ENCODE data around the gene ERCC3. TPM values are rescaled to one million over a fixed set of nuclear protein-coding genes. Genes with fewer than 3 reads are reported as not detected.

The ERCC3 gene
- total RNA-seq (10 to 100 TPM; 43.4 to 71.5 (median 56.8) TPM), polyA plus RNA-seq (10 to 100 TPM; 15.9 to 36.5 TPM), total RNA-seq (80.5 reads per million, percentile 80 among the genes with 10 or more reads in this experiment)

DNA sequence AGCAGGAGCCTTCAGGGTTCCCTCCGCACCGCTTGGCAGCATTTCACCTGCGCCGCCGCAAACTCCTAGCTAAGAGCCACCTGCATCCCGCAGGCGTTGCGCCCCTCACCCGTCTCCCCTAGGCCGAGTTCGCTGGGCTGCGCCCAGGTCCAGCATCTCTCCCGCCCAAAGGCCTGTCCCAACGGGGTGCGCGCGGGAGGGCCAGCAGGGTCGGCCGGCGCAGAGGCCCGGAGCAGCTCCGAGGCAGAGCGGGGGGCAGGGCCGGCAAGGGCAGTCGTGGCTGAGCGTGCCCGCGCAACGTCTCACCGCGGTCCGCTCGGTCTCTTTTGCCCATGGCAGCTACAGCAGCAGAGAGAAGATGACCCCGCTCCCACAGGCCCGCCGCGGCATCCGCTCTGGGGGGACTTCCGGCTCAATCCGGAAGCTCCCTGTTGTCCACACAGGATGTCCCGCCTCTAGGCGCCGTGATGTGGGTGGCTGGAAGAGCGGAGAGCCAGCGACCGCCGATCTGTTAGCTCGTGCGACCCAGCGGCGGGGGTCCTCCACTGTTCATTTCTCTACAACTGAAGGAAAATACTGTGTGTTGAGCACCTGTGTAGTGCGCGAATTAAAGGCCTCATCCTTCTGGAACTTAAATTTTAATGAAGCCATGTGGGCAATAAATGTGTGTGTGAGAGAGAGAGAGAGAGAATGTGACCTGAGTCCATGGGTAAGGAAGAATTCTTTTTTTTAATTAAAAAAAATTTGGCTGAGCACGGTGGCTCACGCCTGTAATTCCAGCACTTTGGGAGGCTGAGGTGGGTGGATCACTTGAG, at the start of gene ERCC3:
ERCC3 (minus strand) TSS at position 397 of the 815 bp plus-strand sequence; CDS start at position 334, 63 bp downstream.
- peak within 1 kb of the TSS; percentile 87 for H3K4me3 ChIP-seq (ENCODE audit: low read length)
- peaks cover 8 to 12% of the 10 kb centered on the region in 2 donors for H3K4me1 ChIP-seq (ENCODE audit: control insufficient read depth in 2 of 2, insufficient read depth in 2 of 2, low read length in 2 of 2)
- peaks cover 0 to 1% (median 0%) of the 10 kb centered on the region in 11 donors for H3K9me3 Mint-ChIP-seq
- peak within 1 kb of the TSS; percentile 86 for H3K27ac ChIP-seq (ENCODE audit: low read depth, low read length)
- POLR2A ChIA-PET = interaction anchor here (0.9 to 1.6 kb wide), 12 partner anchors 8 to 797 kb away, joined by 3 to 6 read pairs (median 3); partner anchors contain the start of gene UGGT1
- ATAC-seq = peak; percentile 93
- H3K27me3 ChIP-seq (ENCODE audit: control insufficient read depth in 2 of 2, insufficient read depth in 2 of 2, low read length in 2 of 2) = no peaks in the 10 kb centered on the region
- peak within 1 kb of the TSS; percentile 92 to 99 (median 98) for H3K4me3 Mint-ChIP-seq
- CTCF ChIA-PET = interaction anchor here (1.4 kb wide), 1 partner anchor 94 kb away, joined by 3 read pairs; no protein-coding TSS in a partner anchor
- H3K36me3 Mint-ChIP-seq = peaks cover 5 to 28% (median 12%) of the 10 kb centered on the region in 5 donors
- H3K9me3 ChIP-seq (ENCODE audit: control insufficient read depth in 2 of 3, low read length in 3 of 3) = no peaks in the 10 kb centered on the region
- intact Hi-C loops (cut with micrococcal nuclease) = loop anchor here (1.0 to 10.0 kb wide), 10 partner anchors 91 to 798 kb away; partner anchors contain the start of genes IWS1 (in 2 of the 2), MAP3K2 (in 1 of the 2), PROC (in 1 of the 2) and SFT2D3 (in 1 of the 2)
- H3K4me1 Mint-ChIP-seq = peaks cover 18 to 49% (median 37%) of the 10 kb centered on the region in 7 donors
- DNase-seq = peak; percentile 54 to 81 (median 72)
- peaks cover 0 to 42% (median 15%) of the 10 kb centered on the region in 3 experiments for H3K36me3 ChIP-seq (ENCODE audit: control insufficient read depth in 2 of 3, insufficient read depth in 3 of 3, low read length in 3 of 3)
- peak within 1 kb of the TSS; percentile 77 to 97 (median 95) for H3K27ac Mint-ChIP-seq
- H3K27me3 Mint-ChIP-seq = no peaks in the 10 kb centered on the region

GRCh38 chr2:127343277-127343676, 49.3 kb upstream of the ERCC3 start:
- Mint-ChIP-seq H3K9me3 (peaks cover 0 to 8% (median 0%) of the 10 kb centered on the region in 11 donors), H3K4me1 (peaks cover 7 to 49% (median 39%) of the 10 kb centered on the region in 7 donors), H3K36me3 (peaks cover 3 to 34% (median 20%) of the 10 kb centered on the region in 5 donors), H3K27me3 (no peaks in the 10 kb centered on the region), H3K4me3 (no peak overlapping the region), H3K27ac (peak overlapping the region in 1 of 9 donors; percentile 22)
- ATAC-seq (no peak), DNase-seq (no peak)
- Histone ChIP-seq H3K9me3 (ENCODE audit: control insufficient read depth in 2 of 3, low read length in 3 of 3) (no peaks in the 10 kb centered on the region), H3K27me3 (ENCODE audit: control insufficient read depth in 2 of 2, insufficient read depth in 2 of 2, low read length in 2 of 2) (no peaks in the 10 kb centered on the region), H3K36me3 (ENCODE audit: control insufficient read depth in 2 of 3, insufficient read depth in 3 of 3, low read length in 3 of 3) (peaks cover 0 to 12% (median 0%) of the 10 kb centered on the region in 3 experiments), H3K27ac (ENCODE audit: low read depth, low read length) (no peak overlapping the region), H3K4me1 (ENCODE audit: control insufficient read depth in 2 of 2, insufficient read depth in 2 of 2, low read length in 2 of 2) (peaks cover 0 to 10% of the 10 kb centered on the region in 2 donors), H3K4me3 (ENCODE audit: low read length) (no peak overlapping the region)
- ChIA-PET POLR2A (no interaction called here), CTCF (no interaction called here)
- intact Hi-C loops (cut with micrococcal nuclease) = no loop called here

DNA sequence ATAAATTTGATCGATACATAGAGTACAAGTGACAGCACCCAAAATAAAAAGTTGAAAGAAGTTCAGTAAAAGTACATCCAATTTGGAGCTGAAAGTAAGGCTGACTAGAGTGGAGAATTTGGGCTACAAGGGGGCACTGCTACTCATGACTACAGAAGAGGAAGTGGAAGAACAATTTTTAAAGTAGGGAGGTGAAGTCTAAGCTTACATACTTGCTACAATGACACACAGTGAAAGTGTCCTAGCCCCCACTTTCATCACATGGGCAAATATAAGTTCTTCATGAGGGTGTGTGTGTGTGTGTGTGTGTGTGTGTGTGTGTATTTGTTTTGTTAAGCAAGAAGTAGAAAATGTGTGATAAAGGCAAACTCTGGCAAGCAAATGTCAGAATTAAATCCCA, 48.2 kb upstream of the ERCC3 start:
- no peaks in the 10 kb centered on the region for H3K9me3 ChIP-seq (ENCODE audit: control insufficient read depth in 2 of 3, low read length in 3 of 3)
- CTCF ChIA-PET = no interaction called here
- H3K27me3 ChIP-seq (ENCODE audit: control insufficient read depth in 2 of 2, insufficient read depth in 2 of 2, low read length in 2 of 2) = no peaks in the 10 kb centered on the region
- intact Hi-C loops (cut with micrococcal nuclease) = no loop called here
- H3K4me3 ChIP-seq (ENCODE audit: low read length) = no peak overlapping the region
- peaks cover 0 to 10% of the 10 kb centered on the region in 2 donors for H3K4me1 ChIP-seq (ENCODE audit: control insufficient read depth in 2 of 2, insufficient read depth in 2 of 2, low read length in 2 of 2)
- H3K27ac Mint-ChIP-seq = peak overlapping the region in 2 of 9 donors; percentile 64 to 88
- peaks cover 3 to 39% (median 29%) of the 10 kb centered on the region in 7 donors for H3K4me1 Mint-ChIP-seq
- no peak for ATAC-seq
- H3K4me3 Mint-ChIP-seq = no peak overlapping the region
- POLR2A ChIA-PET = no interaction called here
- no peaks in the 10 kb centered on the region for H3K27me3 Mint-ChIP-seq
- H3K36me3 ChIP-seq (ENCODE audit: control insufficient read depth in 2 of 3, insufficient read depth in 3 of 3, low read length in 3 of 3) = peaks cover 0 to 19% (median 6%) of the 10 kb centered on the region in 3 experiments
- DNase-seq = no peak
- H3K27ac ChIP-seq (ENCODE audit: low read depth, low read length) = no peak overlapping the region
- peaks cover 3 to 40% (median 25%) of the 10 kb centered on the region in 5 donors for H3K36me3 Mint-ChIP-seq
- peaks cover 0 to 8% (median 0%) of the 10 kb centered on the region in 11 donors for H3K9me3 Mint-ChIP-seq

DNA sequence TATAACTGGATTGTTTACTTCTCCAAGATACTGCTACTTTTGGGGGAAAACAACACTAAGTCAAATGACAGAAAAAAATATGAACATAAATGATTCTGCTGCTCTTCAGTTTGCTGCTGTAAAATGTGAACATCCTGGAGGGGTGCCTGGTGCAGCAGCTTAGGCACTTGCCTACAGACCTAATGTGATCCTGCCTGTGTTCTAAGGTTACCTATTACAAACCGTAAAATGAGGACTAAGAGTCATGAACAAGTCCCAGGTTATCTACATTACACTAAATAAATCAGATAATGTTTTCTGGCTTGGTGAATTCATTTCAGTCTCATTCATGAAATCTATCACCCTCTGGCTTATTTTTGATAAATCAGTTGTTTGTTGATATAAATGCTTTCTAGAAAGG, 38.4 kb upstream of the ERCC3 start:
- no peak overlapping the region for H3K4me3 Mint-ChIP-seq
- no peak overlapping the region for H3K27ac Mint-ChIP-seq
- H3K4me1 Mint-ChIP-seq = no peaks in the 10 kb centered on the region
- peaks cover 0 to 26% (median 14%) of the 10 kb centered on the region in 5 donors for H3K36me3 Mint-ChIP-seq
- DNase-seq (no peak), ATAC-seq (no peak)
- Histone ChIP-seq H3K9me3 (ENCODE audit: control insufficient read depth in 2 of 3, low read length in 3 of 3) (no peaks in the 10 kb centered on the region), H3K27ac (ENCODE audit: low read depth, low read length) (no peak overlapping the region), H3K4me3 (ENCODE audit: low read length) (no peak overlapping the region), H3K4me1 (ENCODE audit: control insufficient read depth in 2 of 2, insufficient read depth in 2 of 2, low read length in 2 of 2) (no peaks in the 10 kb centered on the region), H3K36me3 (ENCODE audit: control insufficient read depth in 2 of 3, insufficient read depth in 3 of 3, low read length in 3 of 3) (peaks cover 1 to 54% (median 16%) of the 10 kb centered on the region in 3 experiments), H3K27me3 (ENCODE audit: control insufficient read depth in 2 of 2, insufficient read depth in 2 of 2, low read length in 2 of 2) (no peaks in the 10 kb centered on the region)
- H3K9me3 Mint-ChIP-seq = no peaks in the 10 kb centered on the region
- intact Hi-C loops (cut with micrococcal nuclease) = no loop called here
- H3K27me3 Mint-ChIP-seq = no peaks in the 10 kb centered on the region
- ChIA-PET POLR2A (interaction anchor here (0.6 kb wide), 1 partner anchor 145 kb away, joined by 3 read pairs; no protein-coding TSS in a partner anchor), CTCF (interaction anchor here (0.8 kb wide), 1 partner anchor 9 kb away, joined by 3 read pairs; no protein-coding TSS in a partner anchor)

- no peaks in the 10 kb centered on the region for H3K9me3 ChIP-seq (ENCODE audit: control insufficient read depth in 2 of 3, low read length in 3 of 3)
- Mint-ChIP-seq H3K27ac (no peak overlapping the region), H3K27me3 (no peaks in the 10 kb centered on the region), H3K4me1 (no peaks in the 10 kb centered on the region), H3K36me3 (peaks cover 0 to 28% (median 17%) of the 10 kb centered on the region in 5 donors), H3K9me3 (no peaks in the 10 kb centered on the region), H3K4me3 (no peak overlapping the region)
- DNase-seq (no peak), ATAC-seq (no peak)
- H3K36me3 ChIP-seq (ENCODE audit: control insufficient read depth in 2 of 3, insufficient read depth in 3 of 3, low read length in 3 of 3) = peaks cover 0 to 50% (median 13%) of the 10 kb centered on the region in 3 experiments
- H3K27ac ChIP-seq (ENCODE audit: low read depth, low read length) = no peak overlapping the region
- no peak overlapping the region for H3K4me3 ChIP-seq (ENCODE audit: low read length)
- H3K4me1 ChIP-seq (ENCODE audit: control insufficient read depth in 2 of 2, insufficient read depth in 2 of 2, low read length in 2 of 2) = no peaks in the 10 kb centered on the region
- intact Hi-C loops (cut with micrococcal nuclease) = no loop called here
- CTCF ChIA-PET = interaction anchor here (1.2 kb wide), 1 partner anchor 149 kb away, joined by 6 read pairs; no protein-coding TSS in a partner anchor
- no peaks in the 10 kb centered on the region for H3K27me3 ChIP-seq (ENCODE audit: control insufficient read depth in 2 of 2, insufficient read depth in 2 of 2, low read length in 2 of 2)
- POLR2A ChIA-PET = no interaction called here
Measured at GRCh38 chr2:127330753-127331152, 36.8 kb upstream of the ERCC3 start.

GRCh38 chr2:127326289-127326945, 32.5 kb upstream of the ERCC3 start:
- Histone ChIP-seq H3K27ac (ENCODE audit: low read depth, low read length) (no peak overlapping the region), H3K9me3 (ENCODE audit: control insufficient read depth in 2 of 3, low read length in 3 of 3) (no peaks in the 10 kb centered on the region), H3K4me1 (ENCODE audit: control insufficient read depth in 2 of 2, insufficient read depth in 2 of 2, low read length in 2 of 2) (no peaks in the 10 kb centered on the region), H3K4me3 (ENCODE audit: low read length) (no peak overlapping the region), H3K27me3 (ENCODE audit: control insufficient read depth in 2 of 2, insufficient read depth in 2 of 2, low read length in 2 of 2) (no peaks in the 10 kb centered on the region), H3K36me3 (ENCODE audit: control insufficient read depth in 2 of 3, insufficient read depth in 3 of 3, low read length in 3 of 3) (peaks cover 6 to 51% (median 9%) of the 10 kb centered on the region in 3 experiments)
- DNase-seq = no peak
- Mint-ChIP-seq H3K27ac (no peak overlapping the region), H3K36me3 (peaks cover 5 to 37% (median 31%) of the 10 kb centered on the region in 5 donors), H3K27me3 (no peaks in the 10 kb centered on the region), H3K4me3 (no peak overlapping the region), H3K4me1 (no peaks in the 10 kb centered on the region), H3K9me3 (peaks cover 0 to 4% (median 0%) of the 10 kb centered on the region in 11 donors)
- CTCF ChIA-PET = interaction anchor here (2.9 kb wide), 1 partner anchor 153 kb away, joined by 13 read pairs; no protein-coding TSS in a partner anchor
- intact Hi-C loops (cut with micrococcal nuclease) = no loop called here
- POLR2A ChIA-PET = no interaction called here
- no peak for ATAC-seq
